ENCODE results near the gene MYPN.

- TF ChIP-seq, protein P1, sequence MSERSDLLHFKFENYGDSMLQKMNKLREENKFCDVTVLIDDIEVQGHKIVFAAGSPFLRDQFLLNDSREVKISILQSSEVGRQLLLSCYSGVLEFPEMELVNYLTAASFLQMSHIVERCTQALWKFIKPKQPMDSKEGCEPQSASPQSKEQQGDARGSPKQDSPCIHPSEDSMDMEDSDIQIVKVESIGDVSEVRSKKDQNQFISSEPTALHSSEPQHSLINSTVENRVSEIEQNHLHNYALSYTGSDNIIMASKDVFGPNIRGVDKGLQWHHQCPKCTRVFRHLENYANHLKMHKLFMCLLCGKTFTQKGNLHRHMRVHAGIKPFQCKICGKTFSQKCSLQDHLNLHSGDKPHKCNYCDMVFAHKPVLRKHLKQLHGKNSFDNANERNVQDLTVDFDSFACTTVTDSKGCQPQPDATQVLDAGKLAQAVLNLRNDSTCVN (tag by site-specific recombination; optimal IDR thresholded peaks at IDR 0.05), result no peak
- TF ChIP-seq REST (tag by site-specific recombination; IDR thresholded peaks at IDR 0.05), result no peak
- no peak for TF ChIP-seq ZNF335 (tag by site-specific recombination; conservative IDR thresholded peaks at IDR 0.05)
These were observed 36.4 kb downstream of the MYPN start for GRCh38 chr10:68145705-68146104.
